ENCODE data around the gene SNRPD3. TPM values are rescaled to one million over a fixed set of nuclear protein-coding genes. Genes with fewer than 3 reads are reported as not detected.
A peak's percentile ranks its signal among the peaks of the same experiment; 100 is the strongest.

The SNRPD3 gene
- total RNA-seq, 1 donor: 57.5 TPM

- no peaks in the 10 kb centered on the region for H4K20me1 ChIP-seq (ENCODE audit: insufficient read depth, low read length)
- peaks cover 28% of the 10 kb centered on the region for H3K27me3 ChIP-seq (ENCODE audit: insufficient read depth, low read length)
- H3K27ac ChIP-seq (ENCODE audit: low read depth, low read length): no peak overlapping the region
- H3K36me3 ChIP-seq (ENCODE audit: insufficient read depth, low read length): no peaks in the 10 kb centered on the region
- H3K4me3 ChIP-seq (ENCODE audit: insufficient read depth, low read length): no peak overlapping the region
- DNase-seq (ENCODE audit: insufficient read length, low spot score, missing footprints): peak; percentile 51
- H3K79me2 ChIP-seq (ENCODE audit: insufficient read depth, low read length): no peaks in the 10 kb centered on the region
- no peaks in the 10 kb centered on the region for H3K9me3 ChIP-seq (ENCODE audit: low read depth, low read length)
- no peak overlapping the region for H3K4me2 ChIP-seq (ENCODE audit: insufficient read depth, low read length)
- peaks cover 22% of the 10 kb centered on the region for H3K4me1 ChIP-seq (ENCODE audit: insufficient read depth, low read length)
- H2AFZ ChIP-seq (ENCODE audit: low read length): no peak overlapping the region
- TF ChIP-seq, protein P1, sequence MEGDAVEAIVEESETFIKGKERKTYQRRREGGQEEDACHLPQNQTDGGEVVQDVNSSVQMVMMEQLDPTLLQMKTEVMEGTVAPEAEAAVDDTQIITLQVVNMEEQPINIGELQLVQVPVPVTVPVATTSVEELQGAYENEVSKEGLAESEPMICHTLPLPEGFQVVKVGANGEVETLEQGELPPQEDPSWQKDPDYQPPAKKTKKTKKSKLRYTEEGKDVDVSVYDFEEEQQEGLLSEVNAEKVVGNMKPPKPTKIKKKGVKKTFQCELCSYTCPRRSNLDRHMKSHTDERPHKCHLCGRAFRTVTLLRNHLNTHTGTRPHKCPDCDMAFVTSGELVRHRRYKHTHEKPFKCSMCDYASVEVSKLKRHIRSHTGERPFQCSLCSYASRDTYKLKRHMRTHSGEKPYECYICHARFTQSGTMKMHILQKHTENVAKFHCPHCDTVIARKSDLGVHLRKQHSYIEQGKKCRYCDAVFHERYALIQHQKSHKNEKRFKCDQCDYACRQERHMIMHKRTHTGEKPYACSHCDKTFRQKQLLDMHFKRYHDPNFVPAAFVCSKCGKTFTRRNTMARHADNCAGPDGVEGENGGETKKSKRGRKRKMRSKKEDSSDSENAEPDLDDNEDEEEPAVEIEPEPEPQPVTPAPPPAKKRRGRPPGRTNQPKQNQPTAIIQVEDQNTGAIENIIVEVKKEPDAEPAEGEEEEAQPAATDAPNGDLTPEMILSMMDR (IDR thresholded peaks at IDR 0.05; ENCODE audit: extremely low read depth, low read depth, low read length): no peak
Measured at GRCh38 chr22:24514241-24515026, 41.4 kb upstream of the SNRPD3 start.

DNA sequence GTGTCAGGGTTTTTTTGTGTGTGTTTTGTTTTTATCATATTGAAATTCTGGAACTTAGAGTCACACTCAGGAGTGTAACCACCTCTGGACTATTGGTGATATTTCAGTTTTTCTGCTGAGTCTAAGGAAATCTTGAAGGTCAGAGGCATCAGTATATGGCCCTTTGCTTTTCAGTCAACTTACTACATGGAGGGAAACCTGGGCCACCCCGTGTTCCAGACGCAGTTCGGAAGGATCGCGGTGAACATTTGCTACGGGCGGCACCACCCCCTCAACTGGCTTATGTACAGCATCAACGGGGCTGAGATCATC lies 40.8 kb upstream of the SNRPD3 start:
- Histone ChIP-seq H3K79me2 (ENCODE audit: insufficient read depth, low read length) (no peaks in the 10 kb centered on the region), H3K9me3 (ENCODE audit: low read depth, low read length) (no peaks in the 10 kb centered on the region), H2AFZ (ENCODE audit: low read length) (no peak overlapping the region), H3K4me3 (ENCODE audit: insufficient read depth, low read length) (no peak overlapping the region), H3K27ac (ENCODE audit: low read depth, low read length) (no peak overlapping the region), H3K4me1 (ENCODE audit: insufficient read depth, low read length) (peaks cover 22% of the 10 kb centered on the region), H3K4me2 (ENCODE audit: insufficient read depth, low read length) (no peak overlapping the region), H4K20me1 (ENCODE audit: insufficient read depth, low read length) (no peaks in the 10 kb centered on the region), H3K27me3 (ENCODE audit: insufficient read depth, low read length) (peaks cover 30% of the 10 kb centered on the region), H3K36me3 (ENCODE audit: insufficient read depth, low read length) (no peaks in the 10 kb centered on the region)
- TF ChIP-seq, protein P1 (IDR thresholded peaks at IDR 0.05; ENCODE audit: extremely low read depth, low read depth, low read length): no peak
- no peak for DNase-seq (ENCODE audit: insufficient read length, low spot score, missing footprints)

DNA sequence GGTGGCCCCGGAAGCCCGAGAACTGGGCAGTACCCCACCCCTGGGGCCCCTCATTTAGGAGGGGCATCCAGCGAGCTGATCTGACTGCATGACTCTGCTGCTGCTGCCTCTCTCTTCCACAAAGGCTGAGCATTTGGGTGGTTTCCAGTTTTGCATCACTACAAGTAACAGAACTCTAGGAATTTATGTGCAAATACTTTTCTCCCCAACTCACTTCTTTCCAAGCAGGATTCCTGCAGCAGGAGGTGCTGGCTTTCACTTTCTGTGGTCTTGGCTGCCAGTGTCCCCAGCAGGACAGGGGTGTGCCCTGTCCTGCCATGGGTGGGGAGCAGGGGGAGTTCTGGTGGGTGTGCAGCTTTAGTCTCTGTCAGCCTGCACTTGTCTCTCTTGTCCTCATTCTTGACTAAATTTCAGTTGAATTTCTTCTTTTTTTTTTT lies 39.5 kb upstream of the SNRPD3 start:
- H4K20me1 ChIP-seq (ENCODE audit: insufficient read depth, low read length): no peaks in the 10 kb centered on the region
- no peaks in the 10 kb centered on the region for H3K36me3 ChIP-seq (ENCODE audit: insufficient read depth, low read length)
- peak overlapping the region; percentile 55 for H3K4me3 ChIP-seq (ENCODE audit: insufficient read depth, low read length)
- TF ChIP-seq, protein P1 (IDR thresholded peaks at IDR 0.05; ENCODE audit: extremely low read depth, low read depth, low read length): no peak
- H3K4me2 ChIP-seq (ENCODE audit: insufficient read depth, low read length): peak overlapping the region; percentile 78
- H3K4me1 ChIP-seq (ENCODE audit: insufficient read depth, low read length): peaks cover 13% of the 10 kb centered on the region
- peaks cover 30% of the 10 kb centered on the region for H3K27me3 ChIP-seq (ENCODE audit: insufficient read depth, low read length)
- H3K27ac ChIP-seq (ENCODE audit: low read depth, low read length): no peak overlapping the region
- DNase-seq (ENCODE audit: insufficient read length, low spot score, missing footprints): peak; percentile 96
- H3K79me2 ChIP-seq (ENCODE audit: insufficient read depth, low read length): no peaks in the 10 kb centered on the region
- peak overlapping the region; percentile 70 for H2AFZ ChIP-seq (ENCODE audit: low read length)
- H3K9me3 ChIP-seq (ENCODE audit: low read depth, low read length): no peaks in the 10 kb centered on the region

DNA sequence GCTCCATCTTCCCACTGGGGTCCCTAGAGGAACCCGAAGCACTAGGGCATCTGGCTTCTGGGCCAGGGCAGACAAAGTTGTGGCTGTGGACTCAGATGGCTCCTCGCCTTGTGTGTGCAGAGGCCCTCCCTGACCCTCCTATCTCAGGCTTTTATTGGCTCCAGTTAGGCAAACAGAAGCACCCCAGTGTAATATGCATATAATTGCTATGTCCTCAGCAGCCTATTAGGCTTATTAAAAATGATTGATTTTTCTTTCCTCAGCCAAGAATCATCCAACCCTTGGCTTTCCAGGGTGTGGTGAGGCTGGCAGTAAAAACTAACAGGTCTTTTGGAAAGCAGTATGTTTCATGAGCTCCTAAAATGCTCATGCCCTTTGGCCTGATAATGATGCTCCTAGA lies 38.4 kb upstream of the SNRPD3 start:
- TF ChIP-seq, protein P1 (IDR thresholded peaks at IDR 0.05; ENCODE audit: extremely low read depth, low read depth, low read length): no peak
- Histone ChIP-seq H3K36me3 (ENCODE audit: insufficient read depth, low read length) (no peaks in the 10 kb centered on the region), H4K20me1 (ENCODE audit: insufficient read depth, low read length) (no peaks in the 10 kb centered on the region), H3K27me3 (ENCODE audit: insufficient read depth, low read length) (peaks cover 29% of the 10 kb centered on the region), H3K79me2 (ENCODE audit: insufficient read depth, low read length) (no peaks in the 10 kb centered on the region), H2AFZ (ENCODE audit: low read length) (no peak overlapping the region), H3K4me3 (ENCODE audit: insufficient read depth, low read length) (no peak overlapping the region), H3K9me3 (ENCODE audit: low read depth, low read length) (no peaks in the 10 kb centered on the region), H3K4me2 (ENCODE audit: insufficient read depth, low read length) (no peak overlapping the region), H3K4me1 (ENCODE audit: insufficient read depth, low read length) (peaks cover 11% of the 10 kb centered on the region), H3K27ac (ENCODE audit: low read depth, low read length) (no peak overlapping the region)
- peak; percentile 41 for DNase-seq (ENCODE audit: insufficient read length, low spot score, missing footprints)
